ENCODE measurements around the gene NRDE2. TPM values are rescaled to one million over a fixed set of nuclear protein-coding genes. Genes with fewer than 3 reads are reported as not detected.

The NRDE2 gene
- total RNA-seq, 4 donors from 2014 or later, result 7.5 to 18.3 (median 10.2) TPM

GRCh38 chr14:90301122-90301521 lies 30.6 kb downstream of the NRDE2 start:
- DNase-seq (ENCODE audit: low spot score in 2 of 2), result no peak
- WGBS, 2 donors, result 78 to 81% methylated on average over 6 of the region's 6 CpGs
- no peak for TF ChIP-seq POLR2A (IDR thresholded peaks at IDR 0.05)
- TF ChIP-seq CTCF (IDR thresholded peaks at IDR 0.05), result no peak
- H3K4me3 ChIP-seq (ENCODE audit: low read depth, poor library complexity, severe bottlenecking), result no peak overlapping the region
- intact Hi-C loops (cut with DNase I; ENCODE audit: low total_unique reads), result loop anchor here (10.0 kb wide), 1 partner anchor 394 kb away; no protein-coding TSS in a partner anchor

GRCh38 chr14:90300611-90301047 lies 31.1 kb downstream of the NRDE2 start:
- no peak overlapping the region for H3K4me3 ChIP-seq (ENCODE audit: low read depth, poor library complexity, severe bottlenecking)
- DNase-seq (ENCODE audit: low spot score in 2 of 2), result no peak
- WGBS, 2 donors, result 89 to 93% methylated on average over 2 of the region's 2 CpGs
- TF ChIP-seq CTCF (IDR thresholded peaks at IDR 0.05) (no peak), POLR2A (IDR thresholded peaks at IDR 0.05) (no peak)
- intact Hi-C loops (cut with DNase I; ENCODE audit: low total_unique reads), result loop anchor here (10.0 kb wide), 1 partner anchor 394 kb away; no protein-coding TSS in a partner anchor

- no peak overlapping the region for H3K4me3 ChIP-seq (ENCODE audit: low read depth, poor library complexity, severe bottlenecking)
- no peak for DNase-seq (ENCODE audit: low spot score in 2 of 2)
Observed at GRCh38 chr14:90299408-90299807, 32.3 kb downstream of the NRDE2 start.

GRCh38 chr14:90297876-90298629 lies 33.7 kb downstream of the NRDE2 start:
- no peak overlapping the region for H3K4me3 ChIP-seq (ENCODE audit: low read depth, poor library complexity, severe bottlenecking)
- intact Hi-C loops (cut with DNase I; ENCODE audit: low total_unique reads), result no loop called here
- WGBS, 2 donors, result 85 to 97% methylated on average over 11 of the region's 11 CpGs
- TF ChIP-seq CTCF (IDR thresholded peaks at IDR 0.05) (no peak), POLR2A (IDR thresholded peaks at IDR 0.05) (no peak)
- DNase-seq (ENCODE audit: low spot score in 2 of 2), result peak in 1 of 2 donors; percentile 15

More at GRCh38 chr14:90299408-90299807, 32.3 kb downstream of the NRDE2 start:
- intact Hi-C loops (cut with DNase I; ENCODE audit: low total_unique reads), result no loop called here
- 55 to 62% methylated on average over 7 of the region's 7 CpGs for WGBS, 2 donors
- TF ChIP-seq CTCF (IDR thresholded peaks at IDR 0.05), result no peak
- TF ChIP-seq POLR2A (IDR thresholded peaks at IDR 0.05), result no peak

- 91 to 93% methylated on average over 7 of the region's 7 CpGs for WGBS, 2 donors
Observed at GRCh38 chr14:90296641-90297040, 35.1 kb downstream of the NRDE2 start.

More at GRCh38 chr14:90296641-90297040, 35.1 kb downstream of the NRDE2 start:
- H3K4me3 ChIP-seq (ENCODE audit: low read depth, poor library complexity, severe bottlenecking), result no peak overlapping the region
- intact Hi-C loops (cut with DNase I; ENCODE audit: low total_unique reads), result no loop called here
- DNase-seq (ENCODE audit: low spot score in 2 of 2), result peak in 1 of 2 donors; percentile 45
- TF ChIP-seq POLR2A (IDR thresholded peaks at IDR 0.05) (no peak), CTCF (IDR thresholded peaks at IDR 0.05) (no peak)
